GM12874 (cell line): ENCODE results near the gene RFX2.

Source experiments
- CTCF ChIP-seq: IDR thresholded peaks from 2 replicates; pipeline ENCODE4 v1.5.1; 2011; ENCODE audit warnings: low read depth, mild to moderate bottlenecking, control low read depth, low read length, moderate library complexity; ENCODE audit not compliant: insufficient read depth

RFX2 gene

DNA sequence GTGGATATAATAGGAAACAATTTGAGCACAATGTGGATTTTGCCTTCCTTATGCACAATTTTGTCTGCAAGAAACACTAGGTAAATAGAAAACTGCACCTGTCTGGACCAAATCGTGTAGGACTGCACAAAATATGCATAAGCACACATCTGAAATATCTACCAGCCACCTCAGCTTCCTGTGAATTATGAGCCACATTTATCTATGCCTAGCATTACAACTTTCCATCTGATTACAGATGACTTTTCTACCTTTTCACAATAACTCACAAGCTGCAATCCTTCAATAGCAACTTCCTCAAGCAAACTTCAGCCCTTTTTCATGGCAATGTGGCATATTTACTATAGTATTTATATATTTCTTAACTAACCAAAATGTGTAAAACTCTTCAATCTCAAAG, 5.7 kb upstream of the RFX2 start:
- TF ChIP-seq CTCF: no peak

DNA sequence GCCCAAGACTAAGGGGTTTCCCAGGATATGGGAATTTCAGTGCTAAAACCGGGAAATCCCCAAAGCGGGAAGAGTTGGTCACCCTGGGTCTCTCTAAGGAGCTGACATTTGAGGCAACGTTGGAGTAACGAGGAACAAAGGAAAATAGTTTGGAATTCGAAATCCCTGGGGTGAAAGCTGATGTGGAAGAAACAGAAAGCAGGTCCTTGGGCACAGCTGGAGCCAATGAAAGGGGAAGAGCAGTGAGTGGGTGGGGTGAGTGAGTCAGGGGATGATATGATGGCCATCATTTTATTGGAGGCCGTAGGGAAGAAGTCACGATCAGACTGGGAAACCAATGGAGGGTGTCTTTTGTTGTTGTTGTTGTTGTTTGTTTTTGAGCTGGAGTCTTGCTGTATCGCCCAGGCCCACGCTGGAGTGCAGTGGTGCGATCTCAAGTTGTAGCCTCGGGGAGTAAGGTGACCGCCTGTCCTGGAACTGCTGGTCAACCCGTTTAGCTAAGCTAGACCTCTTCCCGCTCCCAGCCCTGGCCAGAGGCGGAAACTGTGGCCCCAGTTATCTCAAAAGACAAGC, 3.4 kb upstream of the RFX2 start:
- TF ChIP-seq CTCF: no peak

GRCh38 chr19:6109947-6110346, 353 bp downstream of the RFX2 start:
- no peak for TF ChIP-seq CTCF

GRCh38 chr19:6108721-6109633, 1.3 kb downstream of the RFX2 start:
- no peak for TF ChIP-seq CTCF

DNA sequence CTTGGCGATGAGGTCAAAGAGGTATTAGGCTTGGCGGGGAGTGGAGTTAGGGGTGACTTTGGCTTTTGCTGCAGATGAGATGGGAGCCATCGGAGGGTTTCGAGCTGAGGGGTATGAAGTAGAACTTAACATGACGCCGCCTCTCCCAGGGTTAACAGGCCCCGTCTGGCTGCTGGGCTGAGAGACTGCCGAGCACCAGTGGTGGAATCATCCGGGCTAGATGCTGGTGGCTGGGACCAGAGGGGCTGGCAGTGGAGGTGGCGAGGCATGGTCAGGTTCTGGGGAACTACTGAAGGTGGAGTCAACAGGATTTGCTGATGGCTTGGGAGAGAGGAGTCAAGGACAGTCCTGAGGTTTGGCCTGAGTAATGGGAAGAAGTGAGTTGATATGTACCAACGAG, 4.9 kb downstream of the RFX2 start:
- TF ChIP-seq CTCF: no peak

DNA sequence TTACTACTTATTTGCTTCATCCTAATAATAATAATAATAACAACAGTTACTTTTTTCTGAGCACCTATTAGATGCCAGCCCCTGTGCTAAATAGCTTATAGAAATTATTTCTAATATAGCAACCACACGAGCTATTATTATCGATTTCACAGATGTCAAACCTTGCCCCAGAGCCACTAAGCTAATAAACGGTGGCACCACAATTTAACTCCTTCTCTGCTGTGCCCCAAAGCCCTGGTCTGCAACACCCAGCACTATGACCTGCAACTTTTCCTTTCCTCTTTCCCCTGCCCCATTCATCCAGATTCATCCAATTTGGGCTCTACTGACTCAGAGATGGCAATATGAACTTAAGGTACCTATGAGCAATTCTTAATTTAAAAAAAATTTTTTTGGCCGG, 6.4 kb downstream of the RFX2 start:
- no peak for TF ChIP-seq CTCF

GRCh38 chr19:6103217-6103644, 7.1 kb downstream of the RFX2 start:
- TF ChIP-seq CTCF: no peak
